A549 (cell line): Measurements from ENCODE around the gene KIAA1191. TPM values are rescaled to one million over a fixed set of nuclear protein-coding genes. Genes with fewer than 3 reads are reported as not detected.
A peak's percentile ranks its signal among the peaks of the same experiment; 100 is the strongest.

ENCODE experiments used
- ATAC-seq, 2 experiments: fragments of 200-7000 bp in 1 of 2; fragments of >200 bp in 1 of 2; cut with Nextera tagmentation in 1 of 2; cut with Tn5 transposase in 1 of 2; 3 replicates each; pipeline versions ENCODE4 v1.8.0 to v1.9.1; 2018 to 2020; ENCODE audit warnings: mild to moderate bottlenecking in 1 of 2, moderate library complexity in 1 of 2
- CTCF ChIA-PET: fragments of 300-600 bp; sonication (Branson Sonifier 250); formaldehyde crosslinking; extraction: SDS; loops from one replicate; lab custom pipeline; 2021; ENCODE audit warnings: antibody characterized with exemption, inconsistent platforms; lab: Yijun Ruan, JAX
- POLR2A ChIA-PET: fragments of 350-600 bp; formaldehyde crosslinking; extraction: SDS; loops from one replicate; lab custom pipeline; 2021; ENCODE audit warnings: antibody characterized with exemption, inconsistent platforms; lab: Yijun Ruan, JAX
- DNase-seq, 2 experiments: peaks; one replicate each; pipeline versions ENCODE4 v3.0.0 to v3.0.0-alpha.2; 2011 to 2016; ENCODE audit warnings: low read depth in 1 of 2, low spot score in 1 of 2
- FAIRE-seq: peaks from 2 replicates; lab custom pipeline; 2011; peaks lifted over from hg19 to GRCh38; lab: Jason Lieb, UNC
- H3K27ac ChIP-seq, 2 experiments: fragments of >200 bp; sonication (Bioruptor Twin); formaldehyde crosslinking; 3 replicates each; pipeline ENCODE4 v1.5.1; 2016 to 2017
- H3K4me1 ChIP-seq: fragments of >200 bp; sonication (Bioruptor Twin); formaldehyde crosslinking; 3 replicates; pipeline ENCODE4 v1.6.1; 2016
- H3K4me2 ChIP-seq: fragments of >200 bp; sonication (Bioruptor Twin); formaldehyde crosslinking; 3 replicates; pipeline ENCODE4 v1.6.1; 2016
- H3K4me3 ChIP-seq: fragments of >200 bp; sonication (Bioruptor Twin); formaldehyde crosslinking; 3 replicates; pipeline ENCODE4 v1.5.1; 2016
- H3K9me3 ChIP-seq: fragments of >200 bp; sonication (Bioruptor Twin); formaldehyde crosslinking; 3 replicates; pipeline ENCODE4 v1.6.1; 2016
- ATOH8 ChIP-seq: fragments of 250-450 bp; sonication (Bioruptor Pico); IDR thresholded peaks from 2 replicates; pipeline ENCODE4 v1.5.0; 2020; ENCODE audit warnings: low read depth, mild to moderate bottlenecking, moderate library complexity
- BCL3 ChIP-seq: fragments of >200 bp; sonication (Bioruptor Twin); formaldehyde crosslinking; IDR thresholded peaks from 3 replicates; pipeline ENCODE4 v1.6.1; 2016
- CBX8 ChIP-seq: fragments of 200-600 bp; sonication (generic); IDR thresholded peaks from 2 replicates; pipeline ENCODE4 v1.6.1; 2016
- CHD2 ChIP-seq: fragments of 150-350 bp; IDR thresholded peaks from 2 replicates; pipeline ENCODE4 v1.6.1; 2014; ENCODE audit warnings: low read length; ENCODE audit not compliant: partially characterized antibody
- CTCF ChIP-seq: fragments of >200 bp; sonication (Bioruptor Twin); formaldehyde crosslinking; IDR thresholded peaks from 3 replicates; pipeline ENCODE4 v1.5.1; 2016
- ELK1 ChIP-seq: fragments of 150-350 bp; IDR thresholded peaks from 2 replicates; pipeline ENCODE4 v1.6.1; 2014; ENCODE audit warnings: low read depth, mild to moderate bottlenecking, low read length
- FOSB ChIP-seq: fragments of 250-450 bp; sonication (Bioruptor Pico); IDR thresholded peaks from 2 replicates; pipeline ENCODE4 v1.5.0; 2020; ENCODE audit warnings: mild to moderate bottlenecking, moderate library complexity
- HES2 ChIP-seq: fragments of >200 bp; sonication (Bioruptor Twin); formaldehyde crosslinking; IDR thresholded peaks from 2 replicates; pipeline ENCODE4 v1.6.1; 2016
- HEYL ChIP-seq: fragments of 250-450 bp; sonication (Bioruptor Pico); IDR thresholded peaks from 2 replicates; pipeline ENCODE4 v1.8.0; 2021; ENCODE audit warnings: mild to moderate bottlenecking, moderate library complexity
- HOXA7 ChIP-seq: fragments of 250-450 bp; sonication (Bioruptor Pico); IDR thresholded peaks from 2 replicates; pipeline ENCODE4 v1.5.0; 2020; ENCODE audit warnings: mild to moderate bottlenecking, moderate library complexity
- NFE2L2 ChIP-seq: fragments of 150-350 bp; conservative IDR thresholded peaks from 2 replicates; pipeline ENCODE4 v1.6.1; 2014; ENCODE audit warnings: low read length
- NPAS2 ChIP-seq: fragments of 250-450 bp; sonication (Bioruptor Pico); IDR thresholded peaks from 2 replicates; pipeline ENCODE4 v1.8.0; 2022; ENCODE audit warnings: mild to moderate bottlenecking, moderate library complexity, borderline replicate concordance
- PBX3 ChIP-seq: IDR thresholded peaks from 2 replicates; pipeline ENCODE4 v1.6.1; 2012
- PHF8 ChIP-seq: fragments of 200-600 bp; sonication (generic); IDR thresholded peaks from 2 replicates; pipeline ENCODE4 v1.6.1; 2016; ENCODE audit warnings: low read depth, mild to moderate bottlenecking, antibody characterized with exemption, moderate library complexity, borderline replicate concordance
- POLR2AphosphoS2 ChIP-seq: conservative IDR thresholded peaks from 2 replicates; pipeline ENCODE4 v1.6.1; 2012; ENCODE audit warnings: low read length, improper control_type of control experiment, inconsistent platforms
- RAD21 ChIP-seq, 2 experiments: fragments of >200 bp in 1 of 2; sonication (Bioruptor Twin) in 1 of 2; formaldehyde crosslinking in 1 of 2; IDR thresholded peaks in 1 of 2; conservative IDR thresholded peaks in 1 of 2; 2 replicates in 1 of 2; 3 replicates in 1 of 2; pipeline ENCODE4 v1.6.1; 2012 to 2018; ENCODE audit warnings: inconsistent platforms in 1 of 2
- REST ChIP-seq: fragments of 200-600 bp; sonication (generic); IDR thresholded peaks from 2 replicates; pipeline ENCODE4 v1.6.1; 2016; ENCODE audit warnings: antibody characterized with exemption, mild to moderate bottlenecking, moderate library complexity
- RNF2 ChIP-seq: fragments of 200-600 bp; sonication (generic); IDR thresholded peaks from 2 replicates; pipeline ENCODE4 v1.6.1; 2016; ENCODE audit warnings: low read depth, mild to moderate bottlenecking, antibody characterized with exemption, moderate library complexity, borderline replicate concordance
- SMC3 ChIP-seq: fragments of >200 bp; sonication (Bioruptor Twin); formaldehyde crosslinking; IDR thresholded peaks from 3 replicates; pipeline ENCODE4 v1.6.1; 2018; ENCODE audit warnings: inconsistent platforms
- USF2 ChIP-seq: fragments of 450-650 bp; IDR thresholded peaks from 2 replicates; pipeline ENCODE4 v1.6.1; 2014; ENCODE audit warnings: antibody characterized with exemption
- ZC3H11A ChIP-seq: fragments of 450-650 bp; IDR thresholded peaks from 2 replicates; pipeline ENCODE4 v1.6.1; 2014; ENCODE audit warnings: antibody characterized with exemption, mild to moderate bottlenecking
- ZNF302 ChIP-seq: fragments of 250-450 bp; sonication (Bioruptor Pico); IDR thresholded peaks from 2 replicates; pipeline ENCODE4 v1.9.0; 2021; ENCODE audit warnings: inconsistent platforms, mild to moderate bottlenecking, moderate library complexity
- ZSCAN20 ChIP-seq: fragments of 250-450 bp; sonication (Bioruptor Pico); IDR thresholded peaks from 2 replicates; pipeline ENCODE4 v1.8.0; 2022; ENCODE audit warnings: mild to moderate bottlenecking, moderate library complexity
- WGBS: methylation state at CpG from one replicate; pipeline ENCODE4 v1.1.6; 2017; ENCODE audit errors: missing lambda C conversion rate; 5-methylcytosine and 5-hydroxymethylcytosine counted together
- polyA plus RNA-seq, 4 experiments: library from polyadenylated mRNA; depleted of rRNA in 3 of 4; stranded (reverse); fragments of >200 nt; fragmentation: RNase III in 1 of 4; extraction: RNeasy Plus Mini Kit Qiagen cat#74134 plus additional on column Dnase treatment in 1 of 4; gene quantifications; 2 replicates in 3 of 4; 3 replicates in 1 of 4; pipeline ENCODE4 v1.2.3, GENCODE V29; 2011 to 2017

Gene KIAA1191
- polyA plus RNA-seq, 2 of the 4 experiments (the other 2 are of a cell fraction) = 83.6 to 89.3 TPM

GRCh38 chr5:176355400-176356178, 6.0 kb downstream of the KIAA1191 start:
- no peaks in the 10 kb centered on the region for H3K9me3 ChIP-seq
- ChIA-PET CTCF (interaction anchor here (1.4 to 1.6 kb wide), 2 partner anchors 10 to 626 kb away, joined by 4 read pairs; no protein-coding TSS in a partner anchor), POLR2A (no interaction called here)
- peaks cover 11% of the 10 kb centered on the region; the same call in 1 of the 3 replicates for H3K4me1 ChIP-seq
- H3K4me3 ChIP-seq = no peak overlapping the region
- TF ChIP-seq CBX8 (no peak), HES2 (no peak), NPAS2 (CRISPR knock-in tag) (no peak), PHF8 (no peak), ZC3H11A (no peak), RAD21 (conservative IDR thresholded peaks at IDR 0.05 in 1 of 2, IDR thresholded peaks at IDR 0.05 in 1 of 2) (no peak), SMC3 (no peak), HOXA7 (CRISPR knock-in tag) (no peak), ZSCAN20 (CRISPR knock-in tag) (no peak), ATOH8 (no peak), HEYL (no peak), POLR2AphosphoS2 (no peak), USF2 (no peak), NFE2L2 (no peak)
- peak in 1 of 2 experiments; percentile 79; a peak in 3 of 6 replicates for ATAC-seq
- peak in 1 of 2 experiments; percentile 25 for DNase-seq
- 91% methylated on average over 16 of the region's 16 CpGs for WGBS
- no peak overlapping the region for H3K4me2 ChIP-seq
- no peak for FAIRE-seq
- no peak overlapping the region for H3K27ac ChIP-seq

- no peak for DNase-seq
- no peaks in the 10 kb centered on the region for H3K9me3 ChIP-seq
- TF ChIP-seq FOSB (CRISPR knock-in tag) = no peak
- no peak for TF ChIP-seq HES2
- TF ChIP-seq REST = no peak
- TF ChIP-seq RAD21 (conservative IDR thresholded peaks at IDR 0.05 in 1 of 2, IDR thresholded peaks at IDR 0.05 in 1 of 2) = no peak
- no peak for TF ChIP-seq CBX8
- no peak for TF ChIP-seq SMC3
- no peak for TF ChIP-seq PBX3
- TF ChIP-seq ELK1 = no peak
- TF ChIP-seq NPAS2 (CRISPR knock-in tag) = no peak
- TF ChIP-seq ZNF302 (CRISPR knock-in tag) = no peak
- no peak for TF ChIP-seq RNF2
- TF ChIP-seq BCL3 = no peak
- no peak for TF ChIP-seq CHD2
- no peak for TF ChIP-seq CTCF
- CTCF ChIA-PET = interaction anchor here (1.2 kb wide), 1 partner anchor 8 kb away, joined by 3 read pairs; the partner anchor contains the start of gene KIAA1191
- no peaks in the 10 kb centered on the region for H3K4me1 ChIP-seq
- 96% methylated on average over 4 of the region's 4 CpGs for WGBS
- no peak overlapping the region for H3K4me3 ChIP-seq
- H3K4me2 ChIP-seq = no peak overlapping the region
- no peak for FAIRE-seq
- POLR2A ChIA-PET = no interaction called here
- no peak for ATAC-seq
- H3K27ac ChIP-seq = no peak overlapping the region
These were observed 8.0 kb downstream of the KIAA1191 start for GRCh38 chr5:176353533-176353932.
